ENCODE measurements around the gene C3orf80.

C3orf80 gene

DNA sequence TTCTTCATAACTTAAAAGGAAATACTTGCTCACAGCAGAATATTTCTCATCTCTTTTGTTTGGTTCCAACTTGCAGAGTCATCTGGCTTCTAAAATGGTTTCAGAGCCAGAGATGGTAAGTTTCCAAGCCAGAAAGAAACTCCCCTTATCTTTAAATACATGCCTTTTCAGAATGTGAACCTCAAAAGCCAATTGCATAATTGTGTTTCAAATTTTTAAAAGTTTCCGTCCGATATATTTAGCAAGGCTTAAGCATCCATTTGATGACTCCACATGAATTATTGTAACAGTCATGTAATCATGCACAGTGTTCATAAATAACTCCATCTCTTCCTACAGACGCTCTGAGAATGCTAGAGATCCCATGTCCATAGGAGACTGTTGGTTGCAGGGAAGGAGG is 40.6 kb upstream of the C3orf80 start:
- H3K4me3 ChIP-seq (ENCODE audit: control insufficient read depth, low read depth, low read length) = no peak overlapping the region
- no peak for TF ChIP-seq CTCF (IDR thresholded peaks at IDR 0.05; ENCODE audit: control insufficient read depth, insufficient read depth, low read depth, low read length, missing control alignments)
- peak; percentile 95 for DNase-seq (ENCODE audit: low read depth)

GRCh38 chr3:160185751-160186150 is 39.5 kb upstream of the C3orf80 start:
- no peak overlapping the region for H3K4me3 ChIP-seq (ENCODE audit: control insufficient read depth, low read depth, low read length)
- DNase-seq (ENCODE audit: low read depth) = no peak
- TF ChIP-seq CTCF (IDR thresholded peaks at IDR 0.05; ENCODE audit: control insufficient read depth, insufficient read depth, low read depth, low read length, missing control alignments) = no peak

GRCh38 chr3:160187288-160187687 is 37.9 kb upstream of the C3orf80 start:
- no peak for DNase-seq (ENCODE audit: low read depth)
- no peak for TF ChIP-seq CTCF (IDR thresholded peaks at IDR 0.05; ENCODE audit: control insufficient read depth, insufficient read depth, low read depth, low read length, missing control alignments)
- H3K4me3 ChIP-seq (ENCODE audit: control insufficient read depth, low read depth, low read length) = no peak overlapping the region

DNA sequence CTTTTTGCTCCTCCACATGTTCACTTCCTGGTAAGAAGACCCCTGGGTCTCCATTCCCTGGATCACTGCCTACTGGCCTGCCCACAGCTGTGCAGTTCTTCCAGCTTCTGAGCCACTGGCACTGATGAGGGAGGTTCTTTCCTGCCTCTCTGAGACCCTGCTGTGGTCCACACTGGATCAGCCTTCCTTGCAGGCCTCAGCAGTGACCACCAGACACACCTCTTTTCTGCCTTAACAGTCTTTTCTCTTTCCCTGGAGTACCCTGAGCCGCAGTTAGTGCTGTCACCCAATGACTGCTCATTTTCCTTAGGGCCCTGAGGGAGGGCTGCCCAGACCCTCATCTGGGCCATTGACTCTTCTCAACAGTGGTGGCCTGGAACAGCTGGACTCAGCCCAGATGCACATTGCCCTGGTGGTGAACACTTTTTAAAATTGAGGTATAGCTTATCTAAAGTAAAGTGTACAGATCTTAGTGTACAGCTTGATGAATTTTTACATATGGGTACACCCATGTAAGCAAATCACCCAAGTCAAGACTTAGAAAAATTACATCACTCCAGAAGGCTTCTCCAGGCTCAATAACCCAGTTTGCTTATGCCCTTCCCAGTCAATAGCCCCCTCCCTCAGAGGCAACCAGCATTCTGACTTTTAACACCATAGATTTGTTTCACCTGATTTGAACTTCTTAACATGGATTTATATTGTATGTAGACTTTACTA is 32.8 kb upstream of the C3orf80 start:
- no peak for TF ChIP-seq CTCF (IDR thresholded peaks at IDR 0.05; ENCODE audit: control insufficient read depth, insufficient read depth, low read depth, low read length, missing control alignments)
- no peak for DNase-seq (ENCODE audit: low read depth)
- H3K4me3 ChIP-seq (ENCODE audit: control insufficient read depth, low read depth, low read length) = no peak overlapping the region

DNA sequence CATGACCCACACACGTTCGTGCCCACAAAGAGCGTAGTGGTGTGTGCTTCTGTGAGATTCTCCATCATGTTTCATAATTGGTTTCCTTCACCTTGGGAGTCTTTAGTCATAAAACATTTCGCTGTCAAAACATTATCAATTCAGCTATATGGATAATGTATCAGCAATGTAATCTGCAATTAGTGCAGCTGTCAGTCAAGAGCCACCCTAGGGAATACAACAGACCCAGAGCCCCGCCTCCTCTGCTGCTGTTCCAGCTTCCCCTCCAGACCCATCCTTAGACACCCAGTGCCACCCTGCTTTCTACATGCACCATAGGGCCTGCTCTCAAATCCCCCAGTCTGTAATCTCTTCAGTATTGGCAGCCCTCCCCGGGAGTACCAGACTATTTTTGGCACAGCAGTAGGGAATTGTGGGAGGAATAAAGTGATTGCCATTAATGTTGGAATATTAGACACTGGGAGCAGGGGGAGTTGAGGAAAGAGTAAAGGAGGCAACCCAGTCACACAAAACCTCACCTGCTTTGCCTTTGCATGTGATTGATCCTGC is 31.5 kb upstream of the C3orf80 start:
- no peak for TF ChIP-seq CTCF (IDR thresholded peaks at IDR 0.05; ENCODE audit: control insufficient read depth, insufficient read depth, low read depth, low read length, missing control alignments)
- no peak for DNase-seq (ENCODE audit: low read depth)
- H3K4me3 ChIP-seq (ENCODE audit: control insufficient read depth, low read depth, low read length) = no peak overlapping the region

DNA sequence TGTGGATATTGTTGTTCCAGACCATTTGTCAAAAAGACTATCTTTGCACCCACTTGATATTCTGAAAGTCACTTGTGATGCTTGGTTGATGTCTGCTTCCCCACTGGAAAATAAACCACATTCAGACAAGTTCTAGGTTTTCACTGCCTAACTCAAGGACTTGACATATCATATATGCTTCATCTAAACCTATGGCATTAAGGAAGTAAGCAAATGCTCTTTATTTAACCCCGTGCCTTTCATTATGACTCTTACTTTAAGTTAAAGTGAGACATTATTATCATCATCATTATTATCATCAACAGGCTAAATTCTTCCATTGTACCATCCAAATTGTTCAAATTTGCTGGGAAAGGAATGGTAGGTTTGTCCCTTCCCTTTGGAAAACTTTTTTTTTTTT is 30.8 kb upstream of the C3orf80 start:
- no peak for TF ChIP-seq CTCF (IDR thresholded peaks at IDR 0.05; ENCODE audit: control insufficient read depth, insufficient read depth, low read depth, low read length, missing control alignments)
- H3K4me3 ChIP-seq (ENCODE audit: control insufficient read depth, low read depth, low read length) = no peak overlapping the region
- DNase-seq (ENCODE audit: low read depth) = no peak
